Activated CD4-positive, alpha-beta T cell treated with anti-CD3 and anti-CD28 coated beads, Interleukin-2, amount 50 U/mL, for 24 hours (primary cell): ENCODE results near the gene PTBP3.
"Not testable (repeated sequence)": the region's sequence is repeated elsewhere in the genome, so short reads cannot be mapped to it uniquely, and the experiment has no call there.

Source experiments
- DNase-seq, 2 donors: peaks; one replicate each; pipeline ENCODE4 v3.0.0-alpha.2; 2020; ENCODE audit warnings: low read depth in 1 of 2, low spot score in 1 of 2

Gene PTBP3

GRCh38 chr9:112332977-112333638, at the start of gene PTBP3:
PTBP3 (minus strand) TSS chr9:112333619; CDS start chr9:112297865, 35,754 bp downstream.
- peak; percentile 49 to 64 for DNase-seq

GRCh38 chr9:112382501-112383364, 49.3 kb upstream of the PTBP3 start:
- no peak for DNase-seq

- DNase-seq = no peak
Observed at GRCh38 chr9:112382066-112382465, 48.6 kb upstream of the PTBP3 start.

- no peak for DNase-seq
Observed at GRCh38 chr9:112380825-112381221, 47.4 kb upstream of the PTBP3 start.

GRCh38 chr9:112380102-112380824, 46.8 kb upstream of the PTBP3 start, which contains the start of gene HSDL2:
HSDL2 (plus strand) TSS chr9:112380108; CDS start chr9:112380164, 56 bp downstream.
- DNase-seq = peak in 1 of 2 donors; percentile 4

- DNase-seq = peak; percentile 91 to 98
Observed at GRCh38 chr9:112379177-112380101, 46.0 kb upstream of the PTBP3 start.

GRCh38 chr9:112378328-112379176, 45.1 kb upstream of the PTBP3 start:
- peak in 1 of 2 donors; percentile 5 for DNase-seq

- no peak for DNase-seq
Observed at GRCh38 chr9:112377684-112378327, 44.4 kb upstream of the PTBP3 start.

GRCh38 chr9:112377087-112377486, 43.7 kb upstream of the PTBP3 start:
- DNase-seq = no peak

- DNase-seq = no peak
Observed at GRCh38 chr9:112375361-112375760, 41.9 kb upstream of the PTBP3 start.

- DNase-seq = not testable (repeated sequence)
Observed at GRCh38 chr9:112374232-112374631, 40.8 kb upstream of the PTBP3 start.

GRCh38 chr9:112373666-112374065, 40.2 kb upstream of the PTBP3 start:
- DNase-seq = not testable (repeated sequence)

- no peak for DNase-seq
Observed at GRCh38 chr9:112371060-112371459, 37.6 kb upstream of the PTBP3 start.

GRCh38 chr9:112369817-112370216, 36.4 kb upstream of the PTBP3 start:
- no peak for DNase-seq

GRCh38 chr9:112367465-112367864, 34.0 kb upstream of the PTBP3 start:
- no peak for DNase-seq

GRCh38 chr9:112366591-112366990, 33.2 kb upstream of the PTBP3 start:
- no peak for DNase-seq

GRCh38 chr9:112365257-112365656, 31.8 kb upstream of the PTBP3 start:
- not testable (repeated sequence) for DNase-seq

- DNase-seq = no peak
Observed at GRCh38 chr9:112364761-112365160, 31.3 kb upstream of the PTBP3 start.

- peak in 1 of 2 donors; percentile 36 for DNase-seq
Observed at GRCh38 chr9:112361601-112362000, 28.2 kb upstream of the PTBP3 start.
